T follicular helper cell (primary cell): Measurements from ENCODE around the gene PTS.
"Not testable (repeated sequence)": the region's sequence is repeated elsewhere in the genome, so short reads cannot be mapped to it uniquely, and the experiment has no call there.

ENCODE experiments used
- DNase-seq: peaks from one replicate; pipeline ENCODE4 v3.0.0-alpha.2; 2020; ENCODE audit warnings: low read depth
- total RNA-seq, 2 experiments: gene quantifications; one replicate each; lab custom pipeline; 2026; lab: John Stamatoyannopoulos, UW

The PTS gene
- 11.5 to 18.9 reads per million in 2 experiments for total RNA-seq

- peak; percentile 72 for DNase-seq
Measured at GRCh38 chr11:112226062-112226830, at the start of gene PTS. Gene PTS (plus strand): TSS chr11:112226428. CDS start chr11:112226444, 16 bp downstream.

- no peak for DNase-seq
Measured at GRCh38 chr11:112177589-112177988, 48.6 kb upstream of the PTS start.

- no peak for DNase-seq
Measured at GRCh38 chr11:112178428-112178827, 47.8 kb upstream of the PTS start.

GRCh38 chr11:112178936-112179335, 47.3 kb upstream of the PTS start:
- no peak for DNase-seq

GRCh38 chr11:112179601-112180000, 46.6 kb upstream of the PTS start:
- no peak for DNase-seq

GRCh38 chr11:112182867-112183266, 43.4 kb upstream of the PTS start:
- no peak for DNase-seq

- DNase-seq, result no peak
Measured at GRCh38 chr11:112185883-112186282, 40.3 kb upstream of the PTS start.

- DNase-seq, result no peak
Measured at GRCh38 chr11:112186304-112186703, 39.9 kb upstream of the PTS start.

GRCh38 chr11:112195113-112195512, 31.1 kb upstream of the PTS start:
- DNase-seq, result not testable (repeated sequence)

- no peak for DNase-seq
Measured at GRCh38 chr11:112195951-112196351, 30.3 kb upstream of the PTS start.

GRCh38 chr11:112196519-112197087, 29.6 kb upstream of the PTS start:
- no peak for DNase-seq

- not testable (repeated sequence) for DNase-seq
Measured at GRCh38 chr11:112199101-112199500, 27.1 kb upstream of the PTS start.

- no peak for DNase-seq
Measured at GRCh38 chr11:112200252-112200651, 26.0 kb upstream of the PTS start.

- DNase-seq, result no peak
Measured at GRCh38 chr11:112206071-112206470, 20.2 kb upstream of the PTS start.

GRCh38 chr11:112210890-112211289, 15.3 kb upstream of the PTS start:
- DNase-seq, result no peak

- DNase-seq, result no peak
Measured at GRCh38 chr11:112211536-112211935, 14.7 kb upstream of the PTS start.

GRCh38 chr11:112212290-112212689, 13.9 kb upstream of the PTS start:
- no peak for DNase-seq

GRCh38 chr11:112212710-112213109, 13.5 kb upstream of the PTS start:
- DNase-seq, result no peak

GRCh38 chr11:112213753-112214152, 12.5 kb upstream of the PTS start:
- no peak for DNase-seq

GRCh38 chr11:112215621-112216020, 10.6 kb upstream of the PTS start:
- no peak for DNase-seq

- DNase-seq, result no peak
Measured at GRCh38 chr11:112216561-112217105, 9.6 kb upstream of the PTS start.

GRCh38 chr11:112219476-112220232, 6.6 kb upstream of the PTS start:
- peak; percentile 12 for DNase-seq
